Gastrocnemius medialis (tissue), 4 donors: Measurements from ENCODE around the gene TMCC3. TPM values are rescaled to one million over a fixed set of nuclear protein-coding genes. Genes with fewer than 3 reads are reported as not detected.

ENCODE experiments used
- ATAC-seq, 2 donors: fragments of 150-250 bp; one replicate each; pipeline ENCODE4 v1.9.1; 2016
- DNase-seq, 2 donors: peaks; one replicate each; pipeline ENCODE4 v3.0.0-alpha.2; 2019
- H3K27ac ChIP-seq, 4 donors: fragments of 200-600 bp; sonication (generic); 1 replicate in 1 of 4; 2 replicates in 3 of 4; pipeline ENCODE4 v1.5.1; 2016 to 2018; ENCODE audit warnings: mild to moderate bottlenecking in 2 of 4, moderate library complexity in 1 of 4
- H3K27me3 ChIP-seq, 3 donors: fragments of 200-600 bp; sonication (generic) in 2 of 3; 1 replicate in 1 of 3; 2 replicates in 2 of 3; pipeline versions ENCODE4 v1.5.1 to v1.6.0; 2016 to 2019; ENCODE audit warnings: mild to moderate bottlenecking in 1 of 3, moderate library complexity in 1 of 3
- H3K36me3 ChIP-seq, 2 donors: fragments of 200-600 bp; sonication (generic) in 1 of 2; one replicate each; pipeline ENCODE4 v1.5.1; 2017 to 2018
- H3K4me1 ChIP-seq, 2 donors: fragments of 200-600 bp; sonication (generic) in 1 of 2; one replicate each; pipeline ENCODE4 v1.5.1; 2016 to 2017; ENCODE audit warnings: mild to moderate bottlenecking in 2 of 2
- H3K4me3 ChIP-seq, 4 donors: fragments of 200-600 bp; sonication (generic) in 3 of 4; 1 replicate in 1 of 4; 2 replicates in 3 of 4; pipeline ENCODE4 v1.5.1; 2016 to 2019; ENCODE audit warnings: mild to moderate bottlenecking in 2 of 4
- H3K9me3 ChIP-seq, 3 donors: fragments of 200-600 bp; sonication (generic) in 2 of 3; 1 replicate in 1 of 3; 2 replicates in 2 of 3; pipeline ENCODE4 v1.5.1; 2016 to 2019
- CTCF ChIP-seq, 5 experiments: fragments of 450-650 bp in 3 of 5; fragments of 200-600 bp in 2 of 5; sonication (generic) in 2 of 5; IDR thresholded peaks in 4 of 5; conservative IDR thresholded peaks in 1 of 5; 1 replicate in 4 of 5; 2 replicates in 1 of 5; pipeline ENCODE4 v1.5.1; 2016 to 2019; ENCODE audit warnings: antibody characterized with exemption in 5 of 5, mild to moderate bottlenecking in 3 of 5, moderate library complexity in 3 of 5
- POLR2A ChIP-seq, 2 donors: fragments of 450-650 bp; IDR thresholded peaks; one replicate each; pipeline ENCODE4 v1.6.1; 2017; ENCODE audit warnings: antibody characterized with exemption in 2 of 2, mild to moderate bottlenecking in 2 of 2, moderate library complexity in 2 of 2
- in situ Hi-C, 4 donors: fragments of 200-750 bp; cut with MboI; loops; one replicate each; pipeline versions ENCODE4 v1.15.0 to v1.8.0; 2017; ENCODE audit warnings: low sequenced_read_pairs in 4 of 4
- intact Hi-C: fragments of 100-400 bp; cut with DNase I; formaldehyde crosslinking; loops from one replicate; pipeline ENCODE4 v1.15.1; 2023; ENCODE audit warnings: low total_unique reads
- total RNA-seq, 4 donors: library from RNA; depleted of rRNA; stranded (reverse); fragments of >200 nt; gene quantifications; one replicate each; pipeline versions ENCODE4 v1.1.0 to v1.2.3, GENCODE V29; 2016

TMCC3 gene
- total RNA-seq, 4 donors from 2014 or later = 17.2 to 51.6 (median 39.5) TPM

DNA sequence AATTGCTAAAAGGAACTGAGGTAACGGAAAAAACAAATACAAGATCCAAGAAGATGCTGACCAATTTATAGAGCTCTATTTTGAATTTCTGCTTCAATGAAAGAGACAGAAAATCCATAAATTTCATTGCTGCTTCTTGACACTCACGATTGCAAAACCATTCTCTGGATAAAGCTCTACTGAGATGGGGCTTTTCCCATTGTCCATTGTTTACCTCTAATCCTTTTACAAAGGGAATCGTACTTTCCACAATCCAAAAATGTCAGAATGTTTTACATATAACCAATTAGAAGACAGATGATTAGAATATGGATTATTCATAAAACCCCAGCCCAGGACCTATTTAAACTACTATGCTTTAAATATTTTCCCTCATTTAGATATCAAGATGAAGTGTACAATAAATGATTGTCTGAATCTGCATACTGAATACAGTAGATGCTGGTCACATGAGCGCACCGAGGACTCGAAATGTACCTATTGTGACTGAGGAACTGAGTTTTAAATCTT, 16.7 kb upstream of the TMCC3 start:
- Histone ChIP-seq H3K27me3 (no peaks in the 10 kb centered on the region), H3K9me3 (no peaks in the 10 kb centered on the region), H3K4me1 (no peaks in the 10 kb centered on the region), H3K36me3 (no peaks in the 10 kb centered on the region), H3K27ac (no peak overlapping the region), H3K4me3 (no peak overlapping the region)
- no peak for ATAC-seq
- intact Hi-C loops (no loop called here), in situ Hi-C loops (no loop called here)
- no peak for TF ChIP-seq POLR2A (IDR thresholded peaks at IDR 0.05)
- TF ChIP-seq CTCF (IDR thresholded peaks at IDR 0.05 in 4 of 5, conservative IDR thresholded peaks at IDR 0.05 in 1 of 5) = no peak
- DNase-seq = no peak

- no peak for ATAC-seq
- intact Hi-C loops = no loop called here
Measured at GRCh38 chr12:94666158-94666557, 15.8 kb upstream of the TMCC3 start.

GRCh38 chr12:94663702-94664101, 13.3 kb upstream of the TMCC3 start:
- TF ChIP-seq POLR2A (IDR thresholded peaks at IDR 0.05) (no peak), CTCF (IDR thresholded peaks at IDR 0.05 in 4 of 5, conservative IDR thresholded peaks at IDR 0.05 in 1 of 5) (no peak)
- DNase-seq = no peak
- Histone ChIP-seq H3K9me3 (no peaks in the 10 kb centered on the region), H3K4me3 (no peak overlapping the region), H3K27ac (no peak overlapping the region), H3K27me3 (no peaks in the 10 kb centered on the region), H3K36me3 (no peaks in the 10 kb centered on the region), H3K4me1 (no peaks in the 10 kb centered on the region)
- in situ Hi-C loops (no loop called here), intact Hi-C loops (no loop called here)
- ATAC-seq = no peak

More at GRCh38 chr12:94666158-94666557, 15.8 kb upstream of the TMCC3 start:
- Histone ChIP-seq H3K4me3 (no peak overlapping the region), H3K27me3 (no peaks in the 10 kb centered on the region), H3K4me1 (no peaks in the 10 kb centered on the region), H3K27ac (no peak overlapping the region), H3K9me3 (no peaks in the 10 kb centered on the region), H3K36me3 (no peaks in the 10 kb centered on the region)
- in situ Hi-C loops = no loop called here
- no peak for DNase-seq
- TF ChIP-seq CTCF (IDR thresholded peaks at IDR 0.05 in 4 of 5, conservative IDR thresholded peaks at IDR 0.05 in 1 of 5) = no peak
- TF ChIP-seq POLR2A (IDR thresholded peaks at IDR 0.05) = no peak

GRCh38 chr12:94663071-94663470, 12.7 kb upstream of the TMCC3 start:
- intact Hi-C loops (no loop called here), in situ Hi-C loops (no loop called here)
- DNase-seq (no peak), ATAC-seq (no peak)
- no peaks in the 10 kb centered on the region for H3K9me3 ChIP-seq
- no peaks in the 10 kb centered on the region for H3K4me1 ChIP-seq
- no peak overlapping the region for H3K4me3 ChIP-seq
- H3K27ac ChIP-seq = no peak overlapping the region
- H3K36me3 ChIP-seq = no peaks in the 10 kb centered on the region
- TF ChIP-seq CTCF (IDR thresholded peaks at IDR 0.05 in 4 of 5, conservative IDR thresholded peaks at IDR 0.05 in 1 of 5) = no peak
- no peak for TF ChIP-seq POLR2A (IDR thresholded peaks at IDR 0.05)
- no peaks in the 10 kb centered on the region for H3K27me3 ChIP-seq

DNA sequence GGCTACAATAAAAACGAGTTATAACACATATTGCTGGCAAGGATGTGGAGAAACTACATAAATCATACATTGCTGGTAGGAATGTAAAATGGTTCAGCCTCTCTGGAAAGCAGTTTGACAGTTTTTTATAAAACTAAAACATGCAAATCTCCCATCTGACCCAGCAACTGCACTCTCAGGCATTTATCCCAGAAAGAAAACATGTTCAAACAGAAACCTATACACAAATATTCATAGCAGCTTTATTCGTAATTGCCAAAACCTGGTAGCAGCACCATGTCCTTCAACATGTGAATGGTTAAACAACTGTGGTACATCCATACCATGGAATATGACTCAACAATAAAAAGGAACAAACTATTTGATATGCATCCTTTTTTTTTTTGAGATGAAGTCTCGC, 10.1 kb upstream of the TMCC3 start:
- H3K27ac ChIP-seq = no peak overlapping the region
- no peak for DNase-seq
- H3K4me1 ChIP-seq = peaks cover 0 to 4% of the 10 kb centered on the region in 2 donors
- no peaks in the 10 kb centered on the region for H3K9me3 ChIP-seq
- H3K4me3 ChIP-seq = no peak overlapping the region
- ATAC-seq = no peak
- intact Hi-C loops (no loop called here), in situ Hi-C loops (no loop called here)
- no peaks in the 10 kb centered on the region for H3K36me3 ChIP-seq
- no peaks in the 10 kb centered on the region for H3K27me3 ChIP-seq
- no peak for TF ChIP-seq CTCF (IDR thresholded peaks at IDR 0.05 in 4 of 5, conservative IDR thresholded peaks at IDR 0.05 in 1 of 5)
- TF ChIP-seq POLR2A (IDR thresholded peaks at IDR 0.05) = no peak
